ENCODE data around the gene TUBA3D. TPM values are rescaled to one million over a fixed set of nuclear protein-coding genes. Genes with fewer than 3 reads are reported as not detected.
"Not testable (repeated sequence)": the region's sequence is repeated elsewhere in the genome, so short reads cannot be mapped to it uniquely, and the experiment has no call there.

Gene TUBA3D
- total RNA-seq, 4 donors from 2014 or later = not detected

- H3K27ac ChIP-seq; DNase-seq; intact Hi-C loops (cut with DNase I; ENCODE audit: low total_unique reads); H3K9me3 ChIP-seq; H3K4me1 ChIP-seq; in situ Hi-C loops (cut with MboI; ENCODE audit: low pct_ligation_motif_present in 1 of 4, low pct_unique_long_range_greater_than_20kb in 1 of 4, low sequenced_read_pairs in 3 of 4); H3K27me3 ChIP-seq; H3K4me3 ChIP-seq: not testable (repeated sequence)
- peaks cover 0 to 18% (median 2%) of the 10 kb centered on the region in 4 donors for H3K36me3 ChIP-seq
- WGBS, 2 donors (ENCODE audit: low coverage in 1 of 2) = 56 to 93% methylated on average over 6 to 10 of the region's 17 CpGs
These were observed 36.3 kb downstream of the TUBA3D start for GRCh38 chr2:131511969-131512870.

- intact Hi-C loops (cut with DNase I; ENCODE audit: low total_unique reads); DNase-seq; H3K27ac ChIP-seq; H3K4me1 ChIP-seq; H3K4me3 ChIP-seq; H3K36me3 ChIP-seq; H3K27me3 ChIP-seq; H3K9me3 ChIP-seq; in situ Hi-C loops (cut with MboI; ENCODE audit: low pct_ligation_motif_present in 1 of 4, low pct_unique_long_range_greater_than_20kb in 1 of 4, low sequenced_read_pairs in 3 of 4): not testable (repeated sequence)
- WGBS, 2 donors (ENCODE audit: low coverage in 1 of 2) = 67 to 83% methylated on average over 3 to 15 of the region's 15 CpGs
These were observed 38.7 kb downstream of the TUBA3D start for GRCh38 chr2:131514408-131515166.

GRCh38 chr2:131515235-131515634 is 39.3 kb downstream of the TUBA3D start:
- H3K36me3 ChIP-seq; H3K4me1 ChIP-seq; H3K27ac ChIP-seq; in situ Hi-C loops (cut with MboI; ENCODE audit: low pct_ligation_motif_present in 1 of 4, low pct_unique_long_range_greater_than_20kb in 1 of 4, low sequenced_read_pairs in 3 of 4); H3K9me3 ChIP-seq; DNase-seq; intact Hi-C loops (cut with DNase I; ENCODE audit: low total_unique reads); H3K27me3 ChIP-seq; H3K4me3 ChIP-seq: not testable (repeated sequence)
- 78% methylated on average over 14 of the region's 14 CpGs; no CpG with 5 or more reads in 1 of the 2 donors for WGBS, 2 donors (ENCODE audit: low coverage in 1 of 2)

- in situ Hi-C loops (cut with MboI; ENCODE audit: low pct_ligation_motif_present in 1 of 4, low pct_unique_long_range_greater_than_20kb in 1 of 4, low sequenced_read_pairs in 3 of 4) (no loop called here), intact Hi-C loops (cut with DNase I; ENCODE audit: low total_unique reads) (no loop called here)
- WGBS, 2 donors (ENCODE audit: low coverage in 1 of 2) = 89% methylated on average over 10 of the region's 10 CpGs; no CpG with 5 or more reads in 1 of the 2 donors
- H3K27me3 ChIP-seq = no peaks in the 10 kb centered on the region
- no peaks in the 10 kb centered on the region for H3K9me3 ChIP-seq
- no peaks in the 10 kb centered on the region for H3K4me1 ChIP-seq
- DNase-seq = no peak
- H3K4me3 ChIP-seq = no peak overlapping the region
- peaks cover 0 to 7% (median 3%) of the 10 kb centered on the region in 4 donors for H3K36me3 ChIP-seq
- no peak overlapping the region for H3K27ac ChIP-seq
- TF ChIP-seq CTCF (IDR thresholded peaks at IDR 0.05) (no peak), POLR2A (IDR thresholded peaks at IDR 0.05) (no peak), POLR2AphosphoS5 (IDR thresholded peaks at IDR 0.05) (no peak), EP300 (IDR thresholded peaks at IDR 0.05; ENCODE audit: low read depth) (no peak)
These were observed 40.1 kb downstream of the TUBA3D start for GRCh38 chr2:131516011-131516410.

- H3K36me3 ChIP-seq; DNase-seq; H3K27ac ChIP-seq; H3K27me3 ChIP-seq; in situ Hi-C loops (cut with MboI; ENCODE audit: low pct_ligation_motif_present in 1 of 4, low pct_unique_long_range_greater_than_20kb in 1 of 4, low sequenced_read_pairs in 3 of 4); H3K9me3 ChIP-seq; H3K4me1 ChIP-seq; intact Hi-C loops (cut with DNase I; ENCODE audit: low total_unique reads); H3K4me3 ChIP-seq: not testable (repeated sequence)
- WGBS, 2 donors (ENCODE audit: low coverage in 1 of 2) = 86% methylated on average over 10 of the region's 11 CpGs; no CpG with 5 or more reads in 1 of the 2 donors
These were observed 40.7 kb downstream of the TUBA3D start for GRCh38 chr2:131516621-131517020.
